ENCODE data around the gene SLC38A7.

DNA sequence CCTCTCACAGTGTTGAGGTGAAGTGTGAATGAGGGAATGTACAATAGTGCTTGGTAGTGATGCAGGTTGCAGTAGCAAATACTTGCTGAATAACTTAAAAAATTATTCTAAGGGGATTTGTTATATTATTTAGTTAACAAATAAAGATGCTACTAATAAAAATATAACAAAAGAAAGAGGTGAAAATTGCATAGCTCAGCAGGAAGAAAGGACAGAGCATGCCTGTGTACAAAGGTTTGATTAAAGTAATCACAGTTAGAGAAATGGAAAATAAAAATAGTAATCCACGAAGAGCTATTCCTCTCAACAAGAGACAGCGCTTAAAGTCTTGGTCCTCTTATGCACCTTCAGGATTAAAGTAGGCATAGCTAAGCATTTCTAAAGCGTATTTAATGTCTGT, 38.5 kb upstream of the SLC38A7 start:
- TF ChIP-seq, protein P1, sequence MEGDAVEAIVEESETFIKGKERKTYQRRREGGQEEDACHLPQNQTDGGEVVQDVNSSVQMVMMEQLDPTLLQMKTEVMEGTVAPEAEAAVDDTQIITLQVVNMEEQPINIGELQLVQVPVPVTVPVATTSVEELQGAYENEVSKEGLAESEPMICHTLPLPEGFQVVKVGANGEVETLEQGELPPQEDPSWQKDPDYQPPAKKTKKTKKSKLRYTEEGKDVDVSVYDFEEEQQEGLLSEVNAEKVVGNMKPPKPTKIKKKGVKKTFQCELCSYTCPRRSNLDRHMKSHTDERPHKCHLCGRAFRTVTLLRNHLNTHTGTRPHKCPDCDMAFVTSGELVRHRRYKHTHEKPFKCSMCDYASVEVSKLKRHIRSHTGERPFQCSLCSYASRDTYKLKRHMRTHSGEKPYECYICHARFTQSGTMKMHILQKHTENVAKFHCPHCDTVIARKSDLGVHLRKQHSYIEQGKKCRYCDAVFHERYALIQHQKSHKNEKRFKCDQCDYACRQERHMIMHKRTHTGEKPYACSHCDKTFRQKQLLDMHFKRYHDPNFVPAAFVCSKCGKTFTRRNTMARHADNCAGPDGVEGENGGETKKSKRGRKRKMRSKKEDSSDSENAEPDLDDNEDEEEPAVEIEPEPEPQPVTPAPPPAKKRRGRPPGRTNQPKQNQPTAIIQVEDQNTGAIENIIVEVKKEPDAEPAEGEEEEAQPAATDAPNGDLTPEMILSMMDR (conservative IDR thresholded peaks at IDR 0.05; ENCODE audit: low read depth, low read length) = no peak
- no peak for TF ChIP-seq EZH2 (IDR thresholded peaks at IDR 0.05; ENCODE audit: borderline replicate concordance, low read depth, low read length, poor library complexity, severe bottlenecking)
